SK-N-SH (cell line): ENCODE measurements around the gene MBNL2.

Experiments used
- CHD2 ChIP-seq: fragments of 150-350 bp; IDR thresholded peaks from 2 replicates; pipeline ENCODE4 v1.6.1; 2018; ENCODE audit warnings: low read length; ENCODE audit not compliant: partially characterized antibody
- EZH2phosphoT487 ChIP-seq: fragments of 200-600 bp; sonication (generic); IDR thresholded peaks from 2 replicates; pipeline ENCODE4 v1.6.1; 2017; ENCODE audit warnings: low read depth, mixed run types, mild to moderate bottlenecking, antibody characterized with exemption, moderate library complexity, borderline replicate concordance
- POLR2AphosphoS5 ChIP-seq: IDR thresholded peaks from 2 replicates; pipeline ENCODE4 v1.6.1; 2012; ENCODE audit warnings: low read depth, low read length
- SMC3 ChIP-seq: IDR thresholded peaks from 2 replicates; pipeline ENCODE4 v1.6.1; 2012; ENCODE audit warnings: low read depth, low read length, improper control_type of control experiment
- TF ChIP-seq, protein P1 (sequence below): fragments of 200-600 bp; sonication (generic); IDR thresholded peaks from 2 replicates; pipeline ENCODE4 v1.6.1; 2017; ENCODE audit warnings: antibody characterized with exemption, mild to moderate bottlenecking, moderate library complexity

DNA sequence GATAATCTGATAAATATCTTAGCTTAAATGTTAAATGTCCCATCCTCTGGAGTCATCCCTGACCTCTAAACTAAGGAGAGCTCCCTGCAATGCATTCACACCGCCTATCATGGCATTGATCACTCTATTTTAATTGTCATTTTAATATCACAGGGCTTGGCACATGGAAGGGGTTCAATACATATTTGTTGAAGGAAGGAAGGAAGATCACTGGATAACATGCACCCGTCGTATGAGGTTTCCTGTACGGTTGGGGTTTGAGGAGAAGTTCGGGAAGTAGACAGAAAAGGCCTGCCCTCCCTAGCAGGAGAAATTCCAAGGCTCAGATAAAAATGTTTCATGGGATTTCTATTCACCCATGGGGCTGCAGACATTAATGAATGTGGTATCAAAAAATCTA lies 102.0 kb downstream of the MBNL2 start:
- TF ChIP-seq, protein P1, sequence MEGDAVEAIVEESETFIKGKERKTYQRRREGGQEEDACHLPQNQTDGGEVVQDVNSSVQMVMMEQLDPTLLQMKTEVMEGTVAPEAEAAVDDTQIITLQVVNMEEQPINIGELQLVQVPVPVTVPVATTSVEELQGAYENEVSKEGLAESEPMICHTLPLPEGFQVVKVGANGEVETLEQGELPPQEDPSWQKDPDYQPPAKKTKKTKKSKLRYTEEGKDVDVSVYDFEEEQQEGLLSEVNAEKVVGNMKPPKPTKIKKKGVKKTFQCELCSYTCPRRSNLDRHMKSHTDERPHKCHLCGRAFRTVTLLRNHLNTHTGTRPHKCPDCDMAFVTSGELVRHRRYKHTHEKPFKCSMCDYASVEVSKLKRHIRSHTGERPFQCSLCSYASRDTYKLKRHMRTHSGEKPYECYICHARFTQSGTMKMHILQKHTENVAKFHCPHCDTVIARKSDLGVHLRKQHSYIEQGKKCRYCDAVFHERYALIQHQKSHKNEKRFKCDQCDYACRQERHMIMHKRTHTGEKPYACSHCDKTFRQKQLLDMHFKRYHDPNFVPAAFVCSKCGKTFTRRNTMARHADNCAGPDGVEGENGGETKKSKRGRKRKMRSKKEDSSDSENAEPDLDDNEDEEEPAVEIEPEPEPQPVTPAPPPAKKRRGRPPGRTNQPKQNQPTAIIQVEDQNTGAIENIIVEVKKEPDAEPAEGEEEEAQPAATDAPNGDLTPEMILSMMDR = no peak
- TF ChIP-seq SMC3 = no peak
- TF ChIP-seq CHD2 = no peak
- no peak for TF ChIP-seq POLR2AphosphoS5
- TF ChIP-seq EZH2phosphoT487 = no peak
